K562 (cell line): ENCODE data around the gene STYX. TPM values are rescaled to one million over a fixed set of nuclear protein-coding genes. Genes with fewer than 3 reads are reported as not detected.

Source experiments
- ARID1B ChIP-seq: fragments of 450-650 bp; IDR thresholded peaks from 2 replicates; pipeline ENCODE4 v1.6.1; 2016; ENCODE audit warnings: antibody characterized with exemption, mild to moderate bottlenecking, inconsistent platforms
- FOXK1 ChIP-seq: sonication (generic); formaldehyde crosslinking; IDR thresholded peaks from 2 replicates; pipeline ENCODE4 v1.8.0; 2022; ENCODE audit warnings: missing genetic modification reagents, mild to moderate bottlenecking, borderline replicate concordance
- HNRNPH1 ChIP-seq: fragments of 200-400 bp; formaldehyde crosslinking; optimal IDR thresholded peaks from 2 replicates; pipeline ENCODE3; 2017; ENCODE audit warnings: low read depth, mild to moderate bottlenecking, low read length, moderate library complexity
- IRF2 ChIP-seq: sonication (generic); formaldehyde crosslinking; IDR thresholded peaks from 2 replicates; pipeline ENCODE4 v1.8.1; 2022; ENCODE audit warnings: mild to moderate bottlenecking, missing genetic modification reagents
- JUND ChIP-seq, 2 experiments: IDR thresholded peaks; 2 replicates in 1 of 2; 3 replicates in 1 of 2; pipeline ENCODE4 v1.6.1; 2011; ENCODE audit warnings: borderline replicate concordance in 2 of 2, low read depth in 2 of 2, low read length in 2 of 2, improper control_type of control experiment in 1 of 2, missing biosample characterization in 1 of 2, missing genetic modification characterization in 1 of 2, missing genetic modification reagents in 1 of 2
- MTF1 ChIP-seq: fragments of 250-450 bp; sonication (Bioruptor Pico); IDR thresholded peaks from 2 replicates; pipeline ENCODE4 v1.9.0; 2021; ENCODE audit warnings: moderate library complexity, mild to moderate bottlenecking, inconsistent platforms, borderline replicate concordance
- NUFIP1 ChIP-seq: fragments of 450-650 bp; IDR thresholded peaks from 2 replicates; pipeline ENCODE4 v1.6.1; 2018; ENCODE audit not compliant: partially characterized antibody
- PTTG1 ChIP-seq: fragments of 450-650 bp; IDR thresholded peaks from 2 replicates; pipeline ENCODE4 v1.6.1; 2016; ENCODE audit warnings: low read depth, mild to moderate bottlenecking, missing genetic modification characterization, missing compliant biosample characterization
- REST ChIP-seq, 2 experiments: fragments of 450-650 bp; formaldehyde crosslinking in 1 of 2; IDR thresholded peaks; 2 replicates each; pipeline versions ENCODE4 v1.4.0 to v1.6.1; 2014 to 2020; ENCODE audit warnings: mild to moderate bottlenecking in 2 of 2, borderline replicate concordance in 1 of 2, low read depth in 1 of 2
- SFPQ ChIP-seq: fragments of 200-400 bp; formaldehyde crosslinking; IDR thresholded peaks from 2 replicates; pipeline ENCODE4 v1.6.1; 2017; ENCODE audit warnings: mild to moderate bottlenecking, low read depth, low read length, moderate library complexity
- TAL1 ChIP-seq: fragments of 450-650 bp; IDR thresholded peaks from 2 replicates; pipeline ENCODE4 v1.6.1; 2016; ENCODE audit warnings: mild to moderate bottlenecking
- U2AF2 ChIP-seq: fragments of 200-400 bp; formaldehyde crosslinking; optimal IDR thresholded peaks from 2 replicates; pipeline ENCODE3; 2017; ENCODE audit warnings: low read depth, mild to moderate bottlenecking, low read length
- polyA plus RNA-seq, 8 experiments: library from polyadenylated mRNA; depleted of rRNA in 4 of 8; stranded (reverse) in 5 of 8; unstranded in 3 of 8; fragments of >200 nt; fragmentation: Nextera tagmentation in 2 of 8; fragmentation: Illumina TruSeq in 1 of 8; extraction: Ambion mirVana in 2 of 8; extraction: Trizol in 1 of 8; gene quantifications; 2 replicates each; pipeline versions ENCODE4 v1.2.1 to v1.2.3, GENCODE V29; 2011 to 2014; ENCODE audit warnings: inconsistent platforms in 1 of 8, missing spikeins in 1 of 8
- total RNA-seq, 7 experiments: library from RNA; depleted of rRNA in 6 of 7; stranded (reverse); fragments of >200 nt in 6 of 7; fragmentation: Illumina TruSeq in 2 of 7; extraction: Trizol in 2 of 7; gene quantifications; 2 replicates each; pipeline versions ENCODE4 v1.2.1 to v1.2.3, GENCODE V29; 2011 to 2021; ENCODE audit warnings: low replicate concordance in 1 of 7
- TF ChIP-seq, protein P1 (sequence below): sonication (generic); formaldehyde crosslinking; IDR thresholded peaks from 2 replicates; pipeline ENCODE4 v1.8.0; 2023; ENCODE audit warnings: mild to moderate bottlenecking, missing genetic modification reagents

The STYX gene
- total and polyA plus RNA-seq, 9 of the 15 experiments (the other 6 are each of a cell fraction or from before 2014, with no cell fraction given): 5.0 to 15.4 (median 10.6) TPM

GRCh38 chr14:52683985-52684520 is 45.9 kb upstream of the STYX start (continued):
- TF ChIP-seq SFPQ: no peak
- no peak for TF ChIP-seq FOXK1 (CRISPR knock-in tag)
- no peak for TF ChIP-seq PTTG1 (tag)
- no peak for TF ChIP-seq MTF1 (CRISPR knock-in tag)
- no peak for TF ChIP-seq REST (IDR thresholded peaks at IDR 0.05; ENCODE audit: borderline replicate concordance)
- TF ChIP-seq REST (CRISPR knock-in tag; IDR thresholded peaks at IDR 0.05; ENCODE audit: low read depth): no peak
- no peak for TF ChIP-seq HNRNPH1
- no peak for TF ChIP-seq IRF2 (CRISPR knock-in tag)
- no peak for TF ChIP-seq ARID1B
- TF ChIP-seq NUFIP1: no peak
- TF ChIP-seq, protein P1, sequence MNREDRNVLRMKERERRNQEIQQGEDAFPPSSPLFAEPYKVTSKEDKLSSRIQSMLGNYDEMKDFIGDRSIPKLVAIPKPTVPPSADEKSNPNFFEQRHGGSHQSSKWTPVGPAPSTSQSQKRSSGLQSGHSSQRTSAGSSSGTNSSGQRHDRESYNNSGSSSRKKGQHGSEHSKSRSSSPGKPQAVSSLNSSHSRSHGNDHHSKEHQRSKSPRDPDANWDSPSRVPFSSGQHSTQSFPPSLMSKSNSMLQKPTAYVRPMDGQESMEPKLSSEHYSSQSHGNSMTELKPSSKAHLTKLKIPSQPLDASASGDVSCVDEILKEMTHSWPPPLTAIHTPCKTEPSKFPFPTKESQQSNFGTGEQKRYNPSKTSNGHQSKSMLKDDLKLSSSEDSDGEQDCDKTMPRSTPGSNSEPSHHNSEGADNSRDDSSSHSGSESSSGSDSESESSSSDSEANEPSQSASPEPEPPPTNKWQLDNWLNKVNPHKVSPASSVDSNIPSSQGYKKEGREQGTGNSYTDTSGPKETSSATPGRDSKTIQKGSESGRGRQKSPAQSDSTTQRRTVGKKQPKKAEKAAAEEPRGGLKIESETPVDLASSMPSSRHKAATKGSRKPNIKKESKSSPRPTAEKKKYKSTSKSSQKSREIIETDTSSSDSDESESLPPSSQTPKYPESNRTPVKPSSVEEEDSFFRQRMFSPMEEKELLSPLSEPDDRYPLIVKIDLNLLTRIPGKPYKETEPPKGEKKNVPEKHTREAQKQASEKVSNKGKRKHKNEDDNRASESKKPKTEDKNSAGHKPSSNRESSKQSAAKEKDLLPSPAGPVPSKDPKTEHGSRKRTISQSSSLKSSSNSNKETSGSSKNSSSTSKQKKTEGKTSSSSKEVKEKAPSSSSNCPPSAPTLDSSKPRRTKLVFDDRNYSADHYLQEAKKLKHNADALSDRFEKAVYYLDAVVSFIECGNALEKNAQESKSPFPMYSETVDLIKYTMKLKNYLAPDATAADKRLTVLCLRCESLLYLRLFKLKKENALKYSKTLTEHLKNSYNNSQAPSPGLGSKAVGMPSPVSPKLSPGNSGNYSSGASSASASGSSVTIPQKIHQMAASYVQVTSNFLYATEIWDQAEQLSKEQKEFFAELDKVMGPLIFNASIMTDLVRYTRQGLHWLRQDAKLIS (CRISPR knock-in tag): no peak
- no peak for TF ChIP-seq U2AF2
- TF ChIP-seq JUND (IDR thresholded peaks at IDR 0.05; ENCODE audit: borderline replicate concordance, low read depth, low read length): no peak
- TF ChIP-seq JUND (tag; IDR thresholded peaks at IDR 0.05; ENCODE audit: borderline replicate concordance, low read depth, low read length): no peak
- no peak for TF ChIP-seq TAL1
